ENCODE measurements around the gene CHN2.

GRCh38 chr7:29315892-29316270 lies 121.3 kb downstream of the CHN2 start:
- TF ChIP-seq ARNTL (CRISPR knock-in tag; IDR thresholded peaks at IDR 0.05; ENCODE audit: borderline replicate concordance, low read depth) (no peak), RARB (CRISPR knock-in tag; IDR thresholded peaks at IDR 0.05) (no peak), TOX (CRISPR knock-in tag; IDR thresholded peaks at IDR 0.05; ENCODE audit: borderline replicate concordance) (no peak), ZC3H10 (CRISPR knock-in tag; IDR thresholded peaks at IDR 0.05) (no peak), ZFP30 (CRISPR knock-in tag; IDR thresholded peaks at IDR 0.05) (no peak)

All from SK-N-SH treated with all-trans-retinoic acid at 6 μM for 48 hours (cell line).